GM18508 (cell line): ENCODE measurements around the gene TSPYL4.
"Not testable (repeated sequence)": the region's sequence is repeated elsewhere in the genome, so short reads cannot be mapped to it uniquely, and the experiment has no call there.

Experiments
- ATAC-seq: cut with Tn5 transposase; IDR thresholded peaks from one replicate; pipeline ENCODE4 v1.9.1; 2021; ENCODE audit warnings: moderate number of reproducible peaks; ENCODE audit not compliant: insufficient read depth, unreplicated experiment

The TSPYL4 gene

DNA sequence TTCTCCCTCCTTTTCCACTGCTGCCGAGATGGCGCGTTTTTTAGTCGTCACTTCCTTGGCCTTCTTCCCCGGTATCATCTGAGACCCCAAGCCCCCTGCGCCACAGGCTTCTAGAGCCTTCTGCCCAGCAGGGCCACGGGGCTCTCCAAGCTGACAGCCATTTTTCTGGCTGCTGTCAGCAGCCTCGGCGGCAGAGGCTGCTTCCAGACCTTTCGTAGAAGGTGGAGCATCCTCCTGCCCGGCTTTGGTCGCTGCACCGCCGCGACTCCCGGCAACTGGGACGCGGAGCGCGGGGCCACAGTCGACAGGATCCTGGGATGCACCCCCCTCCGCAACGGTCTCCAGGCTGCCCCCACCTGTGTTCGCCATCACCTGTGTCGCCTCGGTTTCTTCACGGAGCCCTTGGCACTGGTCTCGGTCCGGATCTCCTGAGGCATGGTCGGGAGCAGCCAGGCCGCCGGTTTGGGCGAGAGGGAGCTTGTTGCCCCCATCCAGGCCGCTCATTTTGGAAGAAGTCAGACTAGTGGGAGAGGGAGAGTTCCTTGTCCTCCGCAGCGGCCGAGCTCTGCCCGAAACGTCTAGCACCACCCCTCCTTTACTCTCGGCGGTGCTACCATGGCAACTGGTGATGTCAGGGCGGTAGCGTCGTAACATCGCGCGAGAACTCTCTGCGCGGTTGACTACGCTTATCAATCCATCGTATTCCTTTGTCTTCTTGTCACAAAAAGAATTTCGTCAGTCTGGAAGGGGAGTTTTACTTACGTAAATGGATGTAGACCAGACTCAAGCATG is at the start of gene TSPYL4:
TSPYL4 (minus strand) TSS at position 571 of the 792 bp plus-strand sequence; CDS start at position 504, 67 bp downstream.
- ATAC-seq: peak; percentile 99

DNA sequence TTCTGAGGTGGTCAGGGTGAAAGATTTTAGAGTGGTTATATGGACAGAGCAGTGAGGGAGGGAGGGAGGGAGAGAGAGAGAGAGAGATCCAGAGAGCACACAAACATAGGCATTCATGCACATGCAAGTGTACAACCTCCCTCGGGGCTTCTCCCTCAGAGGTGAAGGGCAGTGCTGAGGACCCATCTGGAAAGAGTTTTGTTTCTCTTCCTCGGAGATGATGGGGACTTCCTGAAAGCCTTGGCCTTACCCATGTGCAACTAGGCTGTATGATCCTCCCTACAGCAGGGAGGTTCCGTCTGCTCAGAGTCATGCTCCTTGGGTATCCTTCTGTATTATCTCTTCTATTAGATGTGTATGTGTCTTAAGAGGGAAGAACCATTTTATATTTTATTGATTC is 47.2 kb upstream of the TSPYL4 start:
- ATAC-seq: no peak

DNA sequence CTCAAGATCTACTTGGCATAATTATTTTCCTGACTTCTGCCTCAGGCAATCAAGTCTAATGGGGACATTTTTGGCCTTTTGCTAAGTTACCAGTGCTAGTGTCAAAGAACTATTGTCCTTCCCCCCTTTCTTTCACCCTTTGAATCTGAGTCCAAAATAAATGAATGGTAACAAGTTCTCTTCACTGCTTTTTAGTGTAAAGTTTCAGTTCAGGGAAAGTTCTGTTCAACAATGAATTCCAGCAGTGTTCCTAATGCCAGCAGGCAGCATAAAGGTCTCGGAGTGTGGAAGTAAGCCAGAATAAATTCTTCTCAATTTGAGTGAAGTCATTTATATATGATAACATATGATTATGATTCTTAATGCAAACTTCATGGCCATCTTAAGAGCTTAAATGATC is 46.7 kb upstream of the TSPYL4 start:
- ATAC-seq: no peak

DNA sequence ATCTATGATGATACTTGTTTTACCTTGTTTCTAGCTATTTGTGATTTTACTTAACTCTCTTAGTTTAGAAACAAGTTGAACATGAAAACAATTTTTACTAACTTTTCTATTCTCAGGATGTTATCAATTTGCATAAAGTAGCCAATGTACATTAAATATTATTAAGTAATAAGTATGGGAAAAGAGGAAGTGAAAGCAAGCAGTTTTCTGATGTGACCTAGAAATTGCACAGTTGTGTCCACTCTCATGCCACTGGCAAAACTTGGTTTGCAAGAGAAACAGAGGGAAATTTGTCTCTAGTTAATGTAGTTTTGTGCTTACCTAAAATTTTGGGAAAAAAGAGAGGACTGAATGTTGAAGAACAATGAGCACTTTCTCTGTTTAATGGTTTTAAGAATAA is 45.1 kb upstream of the TSPYL4 start:
- peak; percentile 54 for ATAC-seq

DNA sequence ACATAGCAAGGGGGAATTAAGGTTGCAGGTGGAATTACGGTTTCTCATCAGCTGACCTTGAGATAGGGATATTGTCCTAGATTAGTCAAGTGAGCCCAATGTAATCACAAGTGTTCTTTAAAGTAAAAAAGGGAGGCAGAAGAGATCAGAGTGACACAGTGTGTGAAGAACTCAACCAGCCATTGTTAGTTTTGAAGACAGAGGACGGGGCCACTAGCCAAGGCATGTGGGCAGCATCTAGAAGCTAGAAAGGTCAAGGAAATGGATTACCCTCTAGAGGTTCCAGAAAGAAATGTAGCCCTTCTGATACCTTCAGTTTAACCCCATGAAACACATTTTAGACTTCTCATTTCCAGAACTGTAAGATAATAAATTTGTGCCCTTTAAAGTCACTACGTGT is 44.4 kb upstream of the TSPYL4 start:
- ATAC-seq: no peak

DNA sequence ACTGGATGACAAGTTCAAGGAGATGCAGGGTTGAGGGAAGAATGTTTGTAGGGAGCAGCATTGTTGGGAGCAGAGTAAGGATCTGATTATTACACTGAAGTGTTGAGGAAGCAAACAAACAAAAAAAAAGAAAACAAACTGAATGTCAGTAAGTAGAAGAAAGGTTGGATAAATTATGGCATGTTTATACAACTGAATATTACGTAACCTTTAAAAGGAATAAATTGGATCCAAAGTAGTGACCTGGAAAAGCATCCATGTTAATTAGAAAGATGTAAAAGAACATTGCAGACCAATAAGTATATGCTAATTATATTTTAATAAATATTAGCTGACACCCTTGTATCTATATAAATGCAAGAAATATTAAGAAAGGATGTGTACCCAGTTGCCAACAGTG is 38.7 kb upstream of the TSPYL4 start:
- no peak for ATAC-seq

DNA sequence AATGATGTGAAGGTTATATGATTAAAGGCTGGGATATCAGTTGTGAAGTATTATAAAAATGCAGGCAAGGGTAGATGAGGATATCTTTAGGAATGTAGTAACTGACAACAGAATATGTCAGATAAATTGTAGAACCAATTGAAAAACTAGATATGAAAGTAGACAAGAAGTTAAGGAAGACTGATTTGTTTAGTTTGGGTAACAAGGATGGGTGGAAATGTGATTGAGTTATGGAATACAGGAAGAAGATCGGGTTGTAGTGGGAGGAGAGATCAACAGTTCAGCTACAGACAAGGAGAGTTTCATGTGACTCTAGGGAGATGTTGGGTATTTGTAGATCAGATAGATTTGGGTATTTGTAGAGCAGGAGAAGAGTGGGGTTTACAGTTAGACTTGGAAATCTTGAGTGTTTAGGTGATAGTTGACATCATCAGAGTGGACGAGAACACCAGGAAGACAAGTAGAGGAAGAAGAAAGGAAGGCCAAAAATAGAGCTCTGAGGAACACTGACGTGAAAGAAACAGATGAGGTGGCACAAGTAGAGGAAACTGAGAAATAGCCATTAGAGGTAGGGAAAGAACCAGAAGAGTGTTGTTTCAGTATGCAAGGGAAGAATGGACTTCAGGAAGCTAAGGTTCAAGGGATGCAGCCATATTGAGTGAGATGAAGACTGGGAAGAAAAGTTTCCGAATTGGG is 38.0 kb upstream of the TSPYL4 start:
- ATAC-seq: no peak

DNA sequence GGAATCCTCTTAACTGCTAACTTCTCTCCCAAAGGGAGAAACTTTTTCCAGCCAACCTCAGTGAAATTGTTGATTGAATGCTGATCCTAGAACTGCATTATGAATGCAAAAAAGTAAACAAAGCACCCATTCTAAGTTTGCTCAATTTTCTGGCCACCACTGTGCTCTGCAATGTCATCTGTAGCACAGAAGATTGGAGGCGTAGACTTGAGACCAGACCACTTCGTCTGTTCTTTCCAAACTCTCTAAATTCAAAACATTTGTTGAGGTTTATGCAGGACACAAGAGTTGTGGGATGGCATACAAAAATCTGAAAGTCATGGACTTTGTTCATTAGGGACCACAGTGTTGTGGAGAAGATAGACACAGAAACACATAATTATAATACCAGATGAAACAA is 36.9 kb upstream of the TSPYL4 start:
- no peak for ATAC-seq

DNA sequence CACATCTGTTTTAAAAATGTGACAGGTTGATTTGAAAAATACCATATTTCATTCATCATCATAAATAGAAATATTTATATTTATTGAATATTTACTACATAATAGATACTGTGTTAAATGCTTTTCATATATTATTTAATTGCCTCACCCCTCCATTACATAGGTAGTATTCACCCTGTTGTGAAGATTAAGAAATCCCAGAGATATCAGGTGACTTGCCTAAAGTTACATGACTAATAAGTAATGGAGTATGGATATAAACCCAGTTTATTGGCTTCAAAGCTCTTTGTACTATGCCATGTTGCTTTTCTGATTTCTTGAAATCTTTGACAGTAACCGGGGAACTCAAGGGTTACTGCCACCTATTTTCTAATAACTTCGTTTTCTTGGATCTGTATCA is 36.0 kb upstream of the TSPYL4 start:
- ATAC-seq: no peak

DNA sequence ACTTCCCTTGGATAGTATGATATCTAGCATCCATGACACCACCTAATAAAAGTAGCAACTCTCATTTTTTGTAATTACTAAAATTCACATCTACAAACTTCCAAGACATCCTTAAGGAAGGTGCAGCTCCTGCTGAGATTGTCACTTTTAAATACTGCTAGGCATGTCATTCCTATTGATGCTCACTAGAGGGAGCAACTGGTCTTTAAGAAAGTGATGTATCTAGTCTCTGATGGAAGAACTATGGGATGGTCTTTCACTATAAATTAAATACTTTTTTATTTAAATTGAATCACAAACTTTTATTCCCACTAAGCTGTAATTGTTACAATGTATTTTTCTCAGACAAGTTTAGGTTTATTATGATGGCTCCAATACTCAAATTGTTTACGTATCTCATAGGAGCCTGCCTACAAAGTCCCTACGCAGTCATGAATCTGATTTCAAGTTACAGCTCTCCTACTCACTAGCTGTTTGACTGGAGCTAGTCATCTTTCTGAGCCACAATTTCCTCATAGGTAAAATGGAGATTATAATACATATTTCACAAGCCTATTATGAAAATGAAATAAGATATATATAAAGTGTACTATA is 33.9 kb upstream of the TSPYL4 start:
- no peak for ATAC-seq

DNA sequence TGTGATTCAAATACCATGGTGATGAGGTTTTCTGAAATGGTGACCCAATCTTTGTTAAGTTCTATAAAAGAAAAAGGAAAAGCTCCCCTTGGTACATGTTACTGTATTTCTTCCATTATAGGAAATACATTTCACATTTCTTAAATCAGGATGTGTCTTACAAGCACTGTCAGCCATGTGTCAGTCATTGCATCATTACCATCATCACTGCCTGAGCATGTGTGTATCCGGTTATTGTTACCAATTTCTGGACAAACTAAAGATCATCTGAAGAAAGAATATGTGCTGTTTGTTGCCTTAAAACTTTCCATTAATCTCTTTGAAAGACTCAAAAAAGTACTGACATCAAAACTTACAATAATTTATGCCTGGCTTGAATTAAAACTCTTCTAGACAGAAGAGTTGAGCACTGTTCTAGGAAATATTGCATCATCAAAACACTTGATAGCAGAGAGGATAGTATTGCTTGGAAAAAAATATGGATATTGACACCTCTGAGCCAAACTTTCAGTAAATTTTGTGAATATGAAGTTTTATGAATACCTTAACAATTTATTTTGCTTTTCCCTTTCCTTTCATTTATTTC is 33.0 kb upstream of the TSPYL4 start:
- no peak for ATAC-seq

DNA sequence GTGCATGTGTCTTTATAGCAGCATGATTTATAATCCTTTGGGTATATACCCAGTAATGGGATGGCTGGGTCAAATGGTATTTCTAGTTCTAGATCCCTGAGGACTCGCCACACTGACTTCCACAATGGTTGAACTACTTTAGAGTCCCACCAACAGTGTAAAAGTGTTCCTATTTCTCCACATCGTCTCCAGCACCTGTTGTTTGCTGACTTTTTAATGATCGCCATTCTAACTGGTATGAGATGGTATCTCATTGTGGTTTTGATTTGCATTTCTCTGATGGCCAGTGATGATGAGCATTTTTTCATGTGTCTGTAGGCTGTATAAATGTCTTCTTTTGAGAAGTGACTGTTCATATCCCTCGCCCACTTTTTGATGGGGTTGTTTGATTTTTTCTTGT is 31.1 kb upstream of the TSPYL4 start:
- not testable (repeated sequence) for ATAC-seq

DNA sequence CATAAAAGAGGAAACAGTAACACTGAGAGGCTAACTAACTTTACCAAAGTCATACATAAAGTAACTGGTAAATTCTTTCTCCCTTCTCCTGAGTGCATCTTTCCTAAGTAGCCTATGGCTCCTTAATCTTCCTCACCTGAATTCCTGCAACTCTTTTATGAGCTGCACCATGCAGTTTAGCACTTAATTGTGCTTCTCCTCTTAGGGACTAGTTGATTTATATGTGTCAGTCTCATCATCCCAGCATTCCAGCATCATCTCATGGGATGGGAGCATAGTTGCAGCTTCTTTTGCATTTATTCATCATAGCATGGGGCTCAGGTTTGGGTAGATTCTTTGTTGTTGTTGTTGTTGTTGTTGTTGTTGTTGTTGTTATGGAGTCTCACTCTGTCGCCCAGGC is 29.3 kb upstream of the TSPYL4 start:
- ATAC-seq: no peak

DNA sequence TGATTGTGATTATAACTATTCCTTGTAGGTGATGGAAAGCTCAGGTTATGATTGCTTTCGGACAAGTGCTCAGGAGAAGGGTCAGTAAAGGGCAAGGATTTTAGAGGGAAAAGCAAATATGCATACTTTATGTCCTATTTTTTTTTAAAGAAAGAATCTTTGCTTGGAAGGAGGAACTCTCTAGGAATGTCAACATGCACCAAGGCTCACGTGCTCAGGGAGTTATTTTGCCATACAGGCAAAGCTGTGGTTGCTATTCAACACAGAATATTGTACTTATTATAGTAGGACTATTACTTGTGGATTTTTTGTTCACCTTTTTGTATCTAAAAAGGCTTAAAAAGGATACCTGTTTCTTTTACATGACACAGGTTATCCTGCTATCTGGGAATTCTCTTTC is 28.8 kb upstream of the TSPYL4 start:
- no peak for ATAC-seq

DNA sequence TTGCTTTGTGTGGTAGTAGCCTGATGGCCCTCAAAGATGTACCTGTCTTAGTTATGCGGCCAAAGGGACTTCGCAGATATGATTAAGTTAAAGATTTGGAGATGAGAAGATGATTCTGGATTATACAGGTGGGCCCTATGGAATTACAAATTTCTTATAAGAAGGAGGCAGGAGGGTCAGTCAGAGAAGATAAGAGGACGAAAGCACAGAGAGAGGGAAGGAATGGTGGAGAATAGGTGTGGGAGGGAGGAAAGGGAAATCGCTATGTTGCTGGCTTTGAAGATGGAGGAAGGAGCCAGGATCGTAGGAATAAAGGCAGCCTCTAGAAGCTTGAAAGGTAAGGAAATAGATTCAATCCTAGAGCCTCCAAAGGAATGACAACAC is 27.1 kb upstream of the TSPYL4 start:
- ATAC-seq: no peak

DNA sequence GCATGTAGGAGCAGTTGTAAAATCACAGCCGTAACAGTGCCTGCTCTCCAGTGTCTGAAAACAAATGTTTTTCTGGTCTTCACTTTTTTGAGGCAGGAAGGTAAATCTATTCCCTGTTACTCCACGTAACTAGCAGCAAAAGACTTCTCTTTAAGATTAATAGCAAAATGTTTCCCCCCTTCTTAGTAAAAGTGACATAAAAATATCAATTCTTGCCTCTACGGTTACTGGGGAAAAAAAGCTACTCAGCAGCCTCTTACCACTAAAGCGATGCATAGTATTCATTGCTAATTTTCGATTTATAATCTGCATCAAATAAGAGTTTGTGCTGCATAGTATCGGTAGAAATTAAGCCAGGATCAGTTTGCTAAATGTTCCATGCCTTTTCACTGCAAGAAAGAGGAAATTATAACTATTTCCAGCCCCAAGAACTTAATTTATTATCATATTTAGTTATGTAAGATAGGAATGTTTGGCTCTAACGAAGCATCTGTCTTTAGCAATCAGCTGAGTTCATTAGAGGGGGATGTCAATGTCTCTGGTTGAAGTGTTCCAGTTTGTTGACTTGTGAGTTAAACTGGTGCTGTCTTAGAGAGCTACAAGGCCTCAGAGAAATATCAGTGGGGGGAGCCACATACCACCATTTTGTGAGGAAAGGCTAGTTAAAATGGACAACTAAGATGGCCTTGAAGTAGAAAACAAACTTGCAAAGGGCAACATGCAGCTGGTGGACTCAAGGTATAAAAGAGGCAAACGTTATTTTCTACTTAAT is 26.5 kb upstream of the TSPYL4 start:
- ATAC-seq: no peak

DNA sequence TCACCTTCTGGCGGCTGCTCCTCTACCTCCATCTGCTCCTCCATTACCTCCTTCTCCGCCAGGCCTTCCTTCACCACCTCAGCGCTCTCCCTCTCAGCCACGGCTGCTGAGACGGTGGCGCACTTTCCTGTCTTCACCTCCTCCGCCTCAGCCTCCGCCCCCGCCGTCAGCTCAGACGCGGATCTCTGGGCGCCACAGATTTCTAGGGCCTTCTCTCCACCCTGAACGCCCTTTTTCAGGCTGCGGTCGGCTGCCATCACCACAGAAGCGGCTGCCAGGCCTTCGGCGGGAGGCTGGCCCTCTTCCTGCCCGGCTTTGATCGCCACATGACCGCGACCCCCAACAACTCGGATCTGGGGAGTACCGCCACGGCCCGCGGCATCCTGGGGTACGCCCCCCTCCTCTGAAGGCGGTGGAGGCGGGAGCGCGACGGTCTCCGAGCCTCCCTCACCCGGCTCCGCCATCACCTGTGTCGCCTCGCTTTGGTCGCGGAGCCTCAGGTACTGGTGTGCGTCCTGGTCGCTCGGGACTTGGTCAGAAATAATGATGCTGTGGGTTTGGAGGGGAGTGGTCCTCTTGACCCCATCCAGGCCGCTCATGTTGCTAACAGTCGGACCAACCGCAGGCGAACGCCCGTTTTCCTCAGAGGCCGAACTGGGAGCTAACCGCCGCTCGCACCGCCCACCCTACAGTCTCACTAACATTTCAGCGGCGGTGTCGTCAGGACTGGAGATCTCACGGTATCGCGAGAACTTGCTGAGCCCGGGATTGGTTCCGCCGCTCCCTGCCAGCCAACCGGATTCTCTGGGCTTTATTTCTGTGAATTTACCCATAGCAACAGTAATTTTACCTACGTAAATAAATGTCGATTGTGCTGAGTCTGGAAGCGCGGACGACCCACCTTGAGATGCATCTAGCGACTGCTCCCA is 25.6 kb upstream of the TSPYL4 start, which contains the start of gene TSPYL1:
TSPYL1 (minus strand) TSS at position 699 of the 929 bp plus-strand sequence; CDS start at position 599, 100 bp downstream.
- peak; percentile 95 for ATAC-seq

DNA sequence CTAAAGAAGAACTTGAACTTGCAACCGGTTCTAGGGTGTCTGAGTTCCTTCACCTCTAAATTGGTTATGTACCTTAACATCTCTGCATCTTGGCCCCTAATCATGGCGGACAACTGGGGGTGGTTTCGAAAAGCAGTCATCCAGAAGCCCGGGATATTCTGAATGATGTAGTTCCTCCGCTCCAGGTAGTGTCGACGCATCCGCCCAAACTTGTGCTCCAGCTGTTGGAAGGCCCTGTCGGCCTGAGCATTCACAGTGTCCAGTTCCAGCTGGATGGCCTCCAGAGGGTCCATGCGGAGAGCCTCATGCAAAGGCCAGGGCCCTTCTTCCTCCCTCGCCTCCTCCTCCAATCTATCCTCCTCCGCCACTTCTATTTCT is 25.0 kb upstream of the TSPYL4 start:
- ATAC-seq: no peak

DNA sequence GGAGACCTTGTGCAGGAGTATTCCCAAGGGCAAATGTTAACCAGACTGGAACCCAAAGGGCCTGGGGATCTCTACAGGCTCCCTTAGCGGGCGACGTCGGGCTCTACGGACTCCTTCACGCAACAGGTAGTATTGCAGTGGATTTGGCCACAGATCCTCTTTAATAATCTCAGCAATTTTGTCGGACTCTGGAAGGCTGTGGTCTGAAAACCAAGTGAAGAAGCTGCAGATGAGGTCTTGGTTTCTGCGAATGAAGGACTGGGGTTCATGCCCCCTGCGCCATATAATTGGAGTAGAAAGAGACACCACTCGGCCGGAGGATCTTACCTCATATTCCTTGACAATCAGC is 24.6 kb upstream of the TSPYL4 start:
- ATAC-seq: no peak
